H1 (cell line): ENCODE data around the gene STXBP5. TPM values are rescaled to one million over a fixed set of nuclear protein-coding genes. Genes with fewer than 3 reads are reported as not detected.

Experiments
- CTCF ChIA-PET: fragments of 300-600 bp; sonication (Branson Sonifier 250); formaldehyde crosslinking; loops from one replicate; lab custom pipeline; 2021; ENCODE audit not compliant: partially characterized antibody; lab: Charles Lee
- POLR2A ChIA-PET: fragments of 300-600 bp; sonication (Branson Sonifier 250); formaldehyde crosslinking; loops from one replicate; lab custom pipeline; 2021; ENCODE audit warnings: inconsistent platforms; ENCODE audit not compliant: partially characterized antibody; lab: Charles Lee
- DNase-seq, 2 experiments: peaks; one replicate each; pipeline versions ENCODE4 v3.0.0 to v3.0.0-alpha.2; 2010 to 2022; ENCODE audit warnings: low spot score in 2 of 2, low read depth in 1 of 2, mixed read lengths in 1 of 2
- FAIRE-seq: peaks from 2 replicates; lab custom pipeline; 2011; peaks lifted over from hg19 to GRCh38; lab: Jason Lieb, UNC
- H2AFZ ChIP-seq: 2 replicates; pipeline ENCODE4 v1.8.1; 2012; ENCODE audit warnings: low read length, inconsistent platforms
- H2AK5ac ChIP-seq: 2 replicates; pipeline ENCODE4 v1.6.1; 2013; ENCODE audit warnings: low read depth, low read length
- H2BK120ac ChIP-seq: replicated peaks from 2 replicates; pipeline ENCODE3; 2013; ENCODE audit warnings: low read depth, low read length, inconsistent platforms
- H2BK12ac ChIP-seq: 2 replicates; pipeline ENCODE4 v1.6.1; 2013; ENCODE audit warnings: low read depth, low read length
- H2BK15ac ChIP-seq: 2 replicates; pipeline ENCODE4 v1.6.1; 2013; ENCODE audit warnings: low read length
- H2BK20ac ChIP-seq: 2 replicates; pipeline ENCODE4 v1.6.1; 2013; ENCODE audit warnings: low read length
- H2BK5ac ChIP-seq: 2 replicates; pipeline ENCODE4 v1.6.1; 2013; ENCODE audit warnings: low read depth, low read length
- H3K14ac ChIP-seq: 2 replicates; pipeline ENCODE4 v1.6.1; 2013; ENCODE audit warnings: inconsistent platforms; ENCODE audit not compliant: insufficient read length
- H3K18ac ChIP-seq: 2 replicates; pipeline ENCODE4 v1.6.1; 2013; ENCODE audit warnings: low read length; ENCODE audit errors: extremely low read depth
- H3K23ac ChIP-seq: 2 replicates; pipeline ENCODE4 v1.6.1; 2013; ENCODE audit warnings: inconsistent platforms; ENCODE audit not compliant: insufficient read length
- H3K23me2 ChIP-seq: 2 replicates; pipeline ENCODE4 v1.6.1; 2013; ENCODE audit warnings: low read depth, low read length
- H3K27ac ChIP-seq: 2 replicates; pipeline ENCODE4 v1.6.1; 2011; ENCODE audit warnings: low read depth, low read length, inconsistent platforms
- H3K27me3 ChIP-seq, 4 experiments: replicated peaks in 1 of 4; 1 replicate in 1 of 4; 2 replicates in 3 of 4; pipeline versions ENCODE4 v1.6.1 to v1.8.1; 2011 to 2013; ENCODE audit warnings: low read length in 3 of 4, mild to moderate bottlenecking in 3 of 4, inconsistent platforms in 2 of 4, mixed read lengths in 2 of 4, moderate library complexity in 1 of 4; ENCODE audit not compliant: control insufficient read depth in 3 of 4, insufficient read depth in 3 of 4; ENCODE audit errors: extremely low read depth in 1 of 4
- H3K36me3 ChIP-seq, 4 experiments: 2 replicates each; pipeline versions ENCODE4 v1.6.1 to v1.8.1; 2011 to 2013; ENCODE audit warnings: mild to moderate bottlenecking in 4 of 4, low read length in 3 of 4, moderate library complexity in 2 of 4, control low read depth in 1 of 4, inconsistent platforms in 1 of 4; ENCODE audit not compliant: insufficient read depth in 4 of 4, control insufficient read depth in 2 of 4
- H3K4ac ChIP-seq: replicated peaks from 2 replicates; pipeline ENCODE3; 2013; ENCODE audit warnings: low read length, low read depth, mixed read lengths, inconsistent platforms; ENCODE audit not compliant: insufficient read length
- H3K4me1 ChIP-seq, 4 experiments: replicated peaks in 1 of 4; 1 replicate in 1 of 4; 2 replicates in 3 of 4; pipeline versions ENCODE4 v1.6.1 to v1.8.1; 2011 to 2013; ENCODE audit warnings: low read length in 3 of 4, inconsistent platforms in 2 of 4, mixed read lengths in 1 of 4; ENCODE audit not compliant: insufficient read depth in 4 of 4, control insufficient read depth in 3 of 4
- H3K4me2 ChIP-seq, 2 experiments: 2 replicates each; pipeline versions ENCODE4 v1.6.1 to v1.8.1; 2011 to 2013; ENCODE audit warnings: low read depth in 2 of 2, low read length in 2 of 2, control low read depth in 1 of 2, inconsistent platforms in 1 of 2, mild to moderate bottlenecking in 1 of 2; ENCODE audit not compliant: insufficient read depth in 1 of 2
- H3K4me3 ChIP-seq, 4 experiments: fragments of 200-600, 300-600 bp in 1 of 4; sonication (generic), shearing (Covaris generic), sonication (Bioruptor Twin) in 1 of 4; 2 replicates each; pipeline versions ENCODE4 v1.5.1 to v1.8.1; 2011 to 2016; ENCODE audit warnings: low read length in 4 of 4, low read depth in 3 of 4, control low read depth in 2 of 4, inconsistent platforms in 2 of 4, mild to moderate bottlenecking in 2 of 4, mixed read lengths in 1 of 4, moderate library complexity in 1 of 4; ENCODE audit not compliant: insufficient read depth in 2 of 4; ENCODE audit errors: extremely low read depth in 1 of 4
- H3K56ac ChIP-seq: replicated peaks from 2 replicates; pipeline ENCODE3; 2013; ENCODE audit warnings: low read depth, mild to moderate bottlenecking, mixed read lengths, low read length, inconsistent platforms; ENCODE audit not compliant: insufficient read length
- H3K79me1 ChIP-seq: 2 replicates; pipeline ENCODE4 v1.6.1; 2013; ENCODE audit warnings: low read depth, low read length, control low read depth
- H3K79me2 ChIP-seq, 2 experiments: 2 replicates each; pipeline versions ENCODE4 v1.6.1 to v1.8.1; 2012 to 2013; ENCODE audit warnings: low read length in 2 of 2, mild to moderate bottlenecking in 2 of 2, inconsistent platforms in 1 of 2; ENCODE audit not compliant: insufficient read depth in 2 of 2, control insufficient read depth in 1 of 2
- H3K9ac ChIP-seq, 4 experiments: replicated peaks in 1 of 4; 1 replicate in 1 of 4; 2 replicates in 3 of 4; pipeline versions ENCODE4 v1.6.1 to v1.8.1; 2011 to 2013; ENCODE audit warnings: low read depth in 3 of 4, low read length in 3 of 4, control low read depth in 2 of 4, mild to moderate bottlenecking in 2 of 4, moderate library complexity in 2 of 4, inconsistent platforms in 1 of 4; ENCODE audit errors: extremely low read depth in 1 of 4
- H3K9me3 ChIP-seq, 2 experiments: 2 replicates each; pipeline versions ENCODE4 v1.6.1 to v1.8.1; 2012 to 2013; ENCODE audit warnings: mild to moderate bottlenecking in 2 of 2, moderate library complexity in 2 of 2, control low read depth in 1 of 2, inconsistent platforms in 1 of 2, low read depth in 1 of 2, low read length in 1 of 2, mixed read lengths in 1 of 2; ENCODE audit not compliant: insufficient read depth in 2 of 2
- H4K20me1 ChIP-seq, 2 experiments: replicated peaks in 1 of 2; 2 replicates each; pipeline versions ENCODE3 to v1.8.1; 2011 to 2013; ENCODE audit warnings: inconsistent platforms in 2 of 2, low read length in 2 of 2, mild to moderate bottlenecking in 1 of 2; ENCODE audit not compliant: insufficient read depth in 2 of 2, control insufficient read depth in 1 of 2
- H4K5ac ChIP-seq: 2 replicates; pipeline ENCODE4 v1.6.1; 2013; ENCODE audit warnings: low read length, low read depth, mixed read lengths, inconsistent platforms; ENCODE audit not compliant: insufficient read length
- H4K8ac ChIP-seq: 2 replicates; pipeline ENCODE4 v1.8.0; 2013; ENCODE audit warnings: mild to moderate bottlenecking, moderate library complexity, low read length, inconsistent platforms; ENCODE audit not compliant: insufficient read depth; ENCODE audit errors: extremely low read depth
- H4K91ac ChIP-seq: replicated peaks from 2 replicates; pipeline ENCODE3; 2013; ENCODE audit warnings: low read length, mixed read lengths, inconsistent platforms; ENCODE audit not compliant: insufficient read length
- ATF3 ChIP-seq: IDR thresholded peaks from 2 replicates; pipeline ENCODE4 v1.6.1; 2011; ENCODE audit warnings: low read depth, mild to moderate bottlenecking, low read length; ENCODE audit not compliant: insufficient read depth
- BRCA1 ChIP-seq: IDR thresholded peaks from 2 replicates; pipeline ENCODE4 v1.6.1; 2012; ENCODE audit warnings: low read depth, low read length, improper control_type of control experiment
- CBX5 ChIP-seq: fragments of 300-800, 300-1000 bp; sonication (generic); IDR thresholded peaks from 2 replicates; pipeline ENCODE4 v1.7.1; 2016; ENCODE audit warnings: antibody characterized with exemption, low read length, low read depth
- CTBP2 ChIP-seq: IDR thresholded peaks from 2 replicates; pipeline ENCODE4 v1.7.0; 2011; ENCODE audit warnings: borderline replicate concordance, mild to moderate bottlenecking, moderate library complexity, mixed read lengths, low read length; ENCODE audit not compliant: insufficient read depth, insufficient read length
- EP300 ChIP-seq, 2 experiments: IDR thresholded peaks; 1 replicate in 1 of 2; 2 replicates in 1 of 2; pipeline ENCODE4 v1.6.1; 2011 to 2012; ENCODE audit warnings: low read depth in 2 of 2, low read length in 2 of 2, mild to moderate bottlenecking in 2 of 2, borderline replicate concordance in 1 of 2, inconsistent platforms in 1 of 2, moderate library complexity in 1 of 2
- KDM1A ChIP-seq: fragments of 200-600, 300-600 bp; sonication (generic); IDR thresholded peaks from 2 replicates; pipeline ENCODE4 v1.7.1; 2016; ENCODE audit warnings: mild to moderate bottlenecking, low read length, borderline replicate concordance
- KDM4A ChIP-seq: IDR thresholded peaks from one replicate; pipeline ENCODE4 v1.7.1; 2012; ENCODE audit warnings: low read depth, mild to moderate bottlenecking, moderate library complexity, low read length, inconsistent platforms; ENCODE audit not compliant: severe bottlenecking
- RBBP5 ChIP-seq: IDR thresholded peaks from 2 replicates; pipeline ENCODE4 v1.7.1; 2012; ENCODE audit warnings: low read depth, mild to moderate bottlenecking, inconsistent platforms, low read length, moderate library complexity, borderline replicate concordance
- RFX5 ChIP-seq: IDR thresholded peaks from 2 replicates; pipeline ENCODE4 v1.6.1; 2011; ENCODE audit warnings: low read depth, low read length, improper control_type of control experiment, borderline replicate concordance
- RXRA ChIP-seq: IDR thresholded peaks from 2 replicates; pipeline ENCODE4 v1.6.1; 2011; ENCODE audit warnings: low read depth, mild to moderate bottlenecking, low read length, moderate library complexity; ENCODE audit not compliant: insufficient read depth
- SP2 ChIP-seq: IDR thresholded peaks from 2 replicates; pipeline ENCODE4 v1.6.1; 2012; ENCODE audit warnings: mild to moderate bottlenecking, low read length, inconsistent platforms
- SP4 ChIP-seq: IDR thresholded peaks from 2 replicates; pipeline ENCODE4 v1.6.1; 2012; ENCODE audit warnings: low read length, inconsistent platforms
- TAF7 ChIP-seq: optimal IDR thresholded peaks from 2 replicates; pipeline ENCODE3; 2011; ENCODE audit warnings: low read depth, mild to moderate bottlenecking, inconsistent platforms, low read length, moderate library complexity, borderline replicate concordance
- YY1 ChIP-seq: IDR thresholded peaks from 2 replicates; pipeline ENCODE4 v1.6.1; 2011; ENCODE audit warnings: low read depth, mild to moderate bottlenecking, low read length
- WGBS, 2 experiments: shearing (Covaris generic) in 1 of 2; methylation state at CpG; one replicate each; pipeline versions ENCODE4 v1.1.6 to v1.1.7; 2013 to 2015; ENCODE audit warnings: low lambda C conversion rate in 2 of 2, mixed read lengths in 2 of 2, inconsistent platforms in 1 of 2, low coverage in 1 of 2, missing lambda C conversion rate in 1 of 2; ENCODE audit not compliant: insufficient replicate concordance in 2 of 2, insufficient coverage in 1 of 2, insufficient read length in 1 of 2; ENCODE audit errors: extremely low coverage in 1 of 2, missing lambda C conversion rate in 1 of 2; 5-methylcytosine and 5-hydroxymethylcytosine counted together
- polyA plus RNA-seq, 7 experiments: library from polyadenylated mRNA; depleted of rRNA in 3 of 7; stranded (reverse) in 5 of 7; unstranded in 2 of 7; fragments of >200 nt in 5 of 7; fragments of 200-250 nt in 2 of 7; gene quantifications; 1 replicate in 5 of 7; 2 replicates in 1 of 7; 4 replicates in 1 of 7; pipeline versions ENCODE4 v1.2.1 to v1.2.3, GENCODE V29; 2011 to 2013; ENCODE audit warnings: missing spikeins in 2 of 7, mixed read lengths in 2 of 7
- total RNA-seq: library from RNA; stranded (reverse); fragmentation: NEBNext Ultra II Directional; extraction: Animal tissue kit (Norgen Biotek cat#: 25700); gene quantifications from 2 replicates; pipeline ENCODE4 v1.2.1, GENCODE V29; 2021

Gene STXBP5
- total and polyA plus RNA-seq, 2 of the 8 experiments (the other 6 are each of a cell fraction or from before 2014, with no cell fraction given): 2.7 to 10.8 TPM

DNA sequence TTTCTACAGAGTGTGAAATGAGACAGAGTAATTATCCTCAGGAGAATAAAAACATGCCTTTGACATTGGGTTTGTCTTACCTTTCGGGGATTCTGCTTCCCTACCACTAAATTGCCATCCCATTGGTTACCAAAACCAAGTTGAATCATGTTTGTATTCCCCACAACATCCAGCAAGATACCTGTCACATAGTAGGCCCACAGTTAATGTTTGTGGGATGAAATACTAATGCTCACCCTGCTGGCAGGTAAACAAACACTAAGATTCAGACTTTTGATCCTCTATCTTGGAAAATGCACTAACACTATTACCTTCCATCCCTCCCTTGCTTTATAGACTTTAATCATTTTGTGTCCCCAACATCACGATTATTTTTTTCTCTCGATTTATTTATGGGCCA lies 8.2 kb upstream of the STXBP5 start:
- no peak overlapping the region for H3K23ac ChIP-seq
- no peak overlapping the region for H3K4me3 ChIP-seq
- FAIRE-seq (no peak), DNase-seq (no peak)
- no peak overlapping the region for H3K18ac ChIP-seq
- no peaks in the 10 kb centered on the region for H3K9me3 ChIP-seq
- H4K20me1 ChIP-seq: no peaks in the 10 kb centered on the region
- no peak overlapping the region for H2BK12ac ChIP-seq
- no peak overlapping the region for H3K14ac ChIP-seq
- no peak overlapping the region for H3K4ac ChIP-seq
- H3K56ac ChIP-seq: no peak overlapping the region
- H3K27me3 ChIP-seq: no peaks in the 10 kb centered on the region
- no peaks in the 10 kb centered on the region; a peak in 1 of 8 replicates for H3K36me3 ChIP-seq
- H2BK120ac ChIP-seq: no peak overlapping the region
- ChIA-PET POLR2A (no interaction called here), CTCF (interaction anchor here (0.7 kb wide), 1 partner anchor 56 kb away, joined by 3 read pairs; no protein-coding TSS in a partner anchor)
- no peak overlapping the region for H3K27ac ChIP-seq
- H2BK20ac ChIP-seq: no peak overlapping the region
- no peak overlapping the region for H4K91ac ChIP-seq
- H3K4me1 ChIP-seq: no peaks in the 10 kb centered on the region
- no peak overlapping the region for H3K4me2 ChIP-seq
- no peak overlapping the region for H2AFZ ChIP-seq
- H3K23me2 ChIP-seq: no peaks in the 10 kb centered on the region
- H3K79me1 ChIP-seq: no peaks in the 10 kb centered on the region
- H2BK5ac ChIP-seq: no peak overlapping the region
- no peak overlapping the region for H2AK5ac ChIP-seq
- H4K8ac ChIP-seq: no peak overlapping the region
- WGBS, 2 experiments: 92% methylated on average over 3 of the region's 3 CpGs; no CpG with 5 or more reads in 1 of the 2 experiments
- H3K79me2 ChIP-seq: no peaks in the 10 kb centered on the region
- H3K9ac ChIP-seq: no peak overlapping the region
- no peak overlapping the region for H4K5ac ChIP-seq
- no peak overlapping the region for H2BK15ac ChIP-seq
- TF ChIP-seq YY1 (no peak), KDM1A (no peak), BRCA1 (no peak), RXRA (no peak), RBBP5 (no peak), ATF3 (no peak), EP300 (IDR thresholded peaks at IDR 0.05; ENCODE audit: borderline replicate concordance in 1 of 2, low read depth in 2 of 2, low read length in 2 of 2) (no peak), KDM4A (no peak), CBX5 (no peak), CTBP2 (no peak), SP2 (no peak), SP4 (no peak), TAF7 (no peak), RFX5 (no peak)
